Activated CD8-positive, alpha-beta T cell treated with anti-CD3 and anti-CD28 coated beads for 36 hours (primary cell): ENCODE data around the gene YTHDF1. TPM values are rescaled to one million over a fixed set of nuclear protein-coding genes. Genes with fewer than 3 reads are reported as not detected.

ENCODE experiments used
- ATAC-seq: fragments of 200-7000 bp; cut with Tn5 transposase; one replicate; pipeline ENCODE4 v1.10.0; 2021; ENCODE audit warnings: mild to moderate bottlenecking, moderate library complexity
- CTCF ChIA-PET: fragments of 350-600 bp; sonication (Branson Sonifier 250); formaldehyde crosslinking; loops from one replicate; lab custom pipeline; 2021; ENCODE audit warnings: antibody characterized with exemption; lab: Charles Lee
- POLR2A ChIA-PET: fragments of 350-600 bp; sonication (Branson Sonifier 250); formaldehyde crosslinking; loops from one replicate; lab custom pipeline; 2021; ENCODE audit warnings: antibody characterized with exemption; lab: Charles Lee
- DNase-seq: peaks from one replicate; pipeline ENCODE4 v3.0.0-alpha.2; 2020
- H3K27ac Mint-ChIP-seq: one replicate; pipeline ENCODE4 v1.8.0; 2021; ENCODE audit warnings: mild to moderate bottlenecking, mixed read lengths
- H3K27me3 Mint-ChIP-seq: one replicate; pipeline ENCODE4 v1.8.0; 2021; ENCODE audit warnings: mixed read lengths
- H3K36me3 Mint-ChIP-seq: one replicate; pipeline ENCODE4 v1.8.0; 2021; ENCODE audit warnings: low read depth, mixed read lengths
- H3K4me1 Mint-ChIP-seq: one replicate; pipeline ENCODE4 v1.8.0; 2021; ENCODE audit warnings: low read depth, mixed read lengths
- H3K4me3 Mint-ChIP-seq: one replicate; pipeline ENCODE4 v1.8.0; 2021; ENCODE audit warnings: mild to moderate bottlenecking, moderate library complexity, mixed read lengths
- H3K9me3 Mint-ChIP-seq: one replicate; pipeline ENCODE4 v1.8.0; 2021; ENCODE audit warnings: mixed read lengths
- CTCF ChIP-seq: fragments of 200-600 bp; IDR thresholded peaks from one replicate; pipeline ENCODE4 v1.8.0; 2022; ENCODE audit warnings: antibody characterized with exemption, mild to moderate bottlenecking
- intact Hi-C: fragments of 100-400 bp; cut with micrococcal nuclease; formaldehyde crosslinking; loops from one replicate; pipeline ENCODE4 v1.10.0; 2022
- total RNA-seq, 2 experiments: library from RNA; stranded (reverse); gene quantifications; one replicate each; pipeline ENCODE4 v1.2.3, GENCODE V29; 2021

YTHDF1 gene
- total RNA-seq, 2 experiments from 2014 or later: 31.0 TPM

GRCh38 chr20:63189846-63190559 is 25.9 kb downstream of the YTHDF1 start:
- H3K4me1 Mint-ChIP-seq: no peaks in the 10 kb centered on the region
- H3K27ac Mint-ChIP-seq: no peak overlapping the region
- ChIA-PET POLR2A (interaction anchor here (0.6 kb wide), 1 partner anchor 604 kb away, joined by 3 read pairs; no protein-coding TSS in a partner anchor), CTCF (interaction anchor here (2.5 kb wide), 1 partner anchor 34 kb away, joined by 10 read pairs; no protein-coding TSS in a partner anchor)
- H3K36me3 Mint-ChIP-seq: no peaks in the 10 kb centered on the region
- no peaks in the 10 kb centered on the region for H3K27me3 Mint-ChIP-seq
- H3K4me3 Mint-ChIP-seq: no peak overlapping the region
- no peak for TF ChIP-seq CTCF
- no peak for DNase-seq
- no peak for ATAC-seq
- intact Hi-C loops: no loop called here
- H3K9me3 Mint-ChIP-seq: no peaks in the 10 kb centered on the region

- Mint-ChIP-seq H3K9me3 (no peaks in the 10 kb centered on the region), H3K4me1 (no peaks in the 10 kb centered on the region), H3K27me3 (no peaks in the 10 kb centered on the region), H3K36me3 (no peaks in the 10 kb centered on the region), H3K4me3 (no peak overlapping the region), H3K27ac (no peak overlapping the region)
- no peak for TF ChIP-seq CTCF
- DNase-seq (no peak), ATAC-seq (no peak)
- CTCF ChIA-PET: interaction anchor here (2.5 kb wide), 1 partner anchor 34 kb away, joined by 10 read pairs; no protein-coding TSS in a partner anchor
- POLR2A ChIA-PET: no interaction called here
- intact Hi-C loops: no loop called here
Observed at GRCh38 chr20:63189322-63189642, 26.6 kb downstream of the YTHDF1 start.

- TF ChIP-seq CTCF: no peak
- ATAC-seq (no peak), DNase-seq (no peak)
- ChIA-PET POLR2A (no interaction called here), CTCF (no interaction called here)
- H3K36me3 Mint-ChIP-seq: no peaks in the 10 kb centered on the region
- H3K9me3 Mint-ChIP-seq: no peaks in the 10 kb centered on the region
- H3K27me3 Mint-ChIP-seq: no peaks in the 10 kb centered on the region
- no peaks in the 10 kb centered on the region for H3K4me1 Mint-ChIP-seq
- H3K27ac Mint-ChIP-seq: no peak overlapping the region
- no peak overlapping the region for H3K4me3 Mint-ChIP-seq
- intact Hi-C loops: no loop called here
Observed at GRCh38 chr20:63188641-63189321, 27.1 kb downstream of the YTHDF1 start.

- ChIA-PET CTCF (no interaction called here), POLR2A (no interaction called here)
- no peak for ATAC-seq
- Mint-ChIP-seq H3K9me3 (no peaks in the 10 kb centered on the region), H3K4me1 (no peaks in the 10 kb centered on the region), H3K27me3 (no peaks in the 10 kb centered on the region), H3K4me3 (no peak overlapping the region), H3K27ac (no peak overlapping the region), H3K36me3 (no peaks in the 10 kb centered on the region)
- DNase-seq: no peak
- TF ChIP-seq CTCF: no peak
- intact Hi-C loops: no loop called here
Observed at GRCh38 chr20:63188159-63188442, 27.8 kb downstream of the YTHDF1 start.
